Renal cortical epithelial cell (primary cell): ENCODE results near the gene SC5D. TPM values are rescaled to one million over a fixed set of nuclear protein-coding genes. Genes with fewer than 3 reads are reported as not detected.

Experiments
- DNase-seq: peaks from one replicate; pipeline ENCODE4 v3.0.0-alpha.2; 2011; ENCODE audit warnings: low read depth
- total RNA-seq: library from RNA; depleted of rRNA; stranded (reverse); fragments of >200 nt; gene quantifications from 2 replicates; pipeline ENCODE4 v1.2.3, GENCODE V29; 2014

Gene SC5D
- total RNA-seq, 1 donor from 2014 or later: 51.0 TPM

DNA sequence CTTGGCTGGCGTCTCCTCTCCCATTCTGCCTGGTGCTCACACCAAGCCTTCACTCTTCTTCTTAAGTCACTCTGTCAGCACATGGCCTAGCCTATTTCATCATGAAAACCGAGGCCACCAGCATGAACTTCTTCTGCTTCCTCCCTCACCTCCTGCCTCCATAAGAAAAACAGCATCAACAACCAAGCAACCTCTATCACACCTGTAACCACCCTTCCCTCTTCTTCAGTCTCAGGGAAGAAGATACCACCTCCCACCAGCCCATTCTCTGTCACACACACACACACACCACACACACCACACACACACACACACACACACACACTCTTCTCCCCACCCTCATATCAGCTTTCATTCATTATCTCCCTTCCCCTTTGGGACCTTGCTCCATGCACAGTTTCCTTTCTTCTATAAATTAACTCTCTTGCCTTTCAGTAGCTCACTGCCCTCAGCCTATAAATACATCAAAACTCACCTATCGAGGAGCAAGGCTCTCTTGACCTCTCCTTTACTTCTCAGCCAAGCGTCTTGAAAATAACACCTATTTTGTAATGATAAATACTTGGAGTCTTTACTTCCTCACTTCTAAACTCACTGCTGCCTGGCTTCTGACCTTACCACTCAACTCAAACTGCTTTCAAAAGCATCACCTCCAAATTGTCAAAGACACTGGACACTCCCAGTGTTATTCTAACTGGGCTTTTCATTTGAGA, 36.6 kb downstream of the SC5D start:
- no peak for DNase-seq

DNA sequence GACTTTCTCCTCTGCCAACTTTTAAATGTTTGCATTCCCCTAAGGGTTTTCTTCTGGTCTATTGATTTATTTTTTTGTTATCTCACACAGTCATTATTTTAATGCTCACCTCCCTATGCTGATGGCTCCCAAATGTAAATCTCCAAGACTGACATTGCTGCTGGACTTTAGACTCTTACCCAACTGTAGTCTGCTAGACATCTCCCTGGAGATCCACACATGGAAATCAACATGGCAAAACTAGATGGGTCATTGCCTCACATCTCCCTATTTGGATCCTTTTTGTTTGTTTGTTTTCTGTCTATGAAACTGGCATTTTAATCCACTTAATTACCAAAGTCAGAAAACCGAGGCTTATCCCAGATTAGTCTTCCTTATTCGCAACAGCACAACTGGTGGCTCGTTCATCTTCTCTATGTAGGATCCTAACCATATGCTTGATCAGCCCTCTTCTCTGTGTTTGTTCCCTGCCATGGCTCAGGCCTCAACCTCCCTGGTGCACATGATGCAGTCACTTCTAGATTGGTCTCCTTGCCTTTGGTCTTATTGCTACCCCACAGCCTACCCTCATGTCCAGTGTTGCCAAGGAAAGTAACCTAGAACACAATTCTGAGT, 37.3 kb downstream of the SC5D start:
- DNase-seq: peak; percentile 19

DNA sequence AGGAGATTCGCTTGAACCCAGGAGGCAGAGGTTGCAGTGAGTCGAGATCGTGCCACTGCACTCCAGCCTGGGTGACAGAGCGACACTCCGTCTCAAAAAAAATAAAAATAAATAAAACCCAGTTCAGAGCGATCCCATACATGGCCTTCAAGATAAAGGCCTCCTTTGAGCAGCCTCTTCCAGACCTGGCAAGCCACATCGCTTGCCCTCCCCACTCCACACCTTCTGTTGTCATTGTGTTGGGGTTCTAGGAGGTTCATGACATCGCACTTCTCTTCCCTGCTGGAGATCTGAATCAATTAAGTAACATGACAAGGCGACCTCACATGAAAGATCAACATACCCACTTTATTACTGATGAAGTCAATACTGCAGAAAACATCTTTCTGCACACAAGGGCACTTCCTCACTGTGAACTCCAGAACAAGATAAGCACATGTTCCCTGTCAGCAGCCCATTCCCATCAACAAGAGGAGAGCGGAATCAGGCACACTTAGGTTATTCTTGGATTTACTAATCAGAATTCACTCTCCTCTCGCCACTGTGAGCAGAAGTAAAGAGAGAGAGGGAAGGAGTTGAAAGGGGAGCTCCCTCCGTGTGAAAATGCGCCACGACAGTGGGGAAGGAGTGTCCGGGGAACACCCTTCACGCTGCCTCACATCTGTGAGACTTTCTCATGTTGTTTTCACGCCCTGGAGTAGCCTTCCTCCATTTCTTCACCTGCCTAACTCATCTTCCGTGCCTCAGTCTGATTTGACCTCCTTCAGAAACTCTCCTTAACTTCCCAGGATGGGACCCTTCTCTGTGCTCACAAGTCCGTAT, 38.3 kb downstream of the SC5D start:
- no peak for DNase-seq

DNA sequence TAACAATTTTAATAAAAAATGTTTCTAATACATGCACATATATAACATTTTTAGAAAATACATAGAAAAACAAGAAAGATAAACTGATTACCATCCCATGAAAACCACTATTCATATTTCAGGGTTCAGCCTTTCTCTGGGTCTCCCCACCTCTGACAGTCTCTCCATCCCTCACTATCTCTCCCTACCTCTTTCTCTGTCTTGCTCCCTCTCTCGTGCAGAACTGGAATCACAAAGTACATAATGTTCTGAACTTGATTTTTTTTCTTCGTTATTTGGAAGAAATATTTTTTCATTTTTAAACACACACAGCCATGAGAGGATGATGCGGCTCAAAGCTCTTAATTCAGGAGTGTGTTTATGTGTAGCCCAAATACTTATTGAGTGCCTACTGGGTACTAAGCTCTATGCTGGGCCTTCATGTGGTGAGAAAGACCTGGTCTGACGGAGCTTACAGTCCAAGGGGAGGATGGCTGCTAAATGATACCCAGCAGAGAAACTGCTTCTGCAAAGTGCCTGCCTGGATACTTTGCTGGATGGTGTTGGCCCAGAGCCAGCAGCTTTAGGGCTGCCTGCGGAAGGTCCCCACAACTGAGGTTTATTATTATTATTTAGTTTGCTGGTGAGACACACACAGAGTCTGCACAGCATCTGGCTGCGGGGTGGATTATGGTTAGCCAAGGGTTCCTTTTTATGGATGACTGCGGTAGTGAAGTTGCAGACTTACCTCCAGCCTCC, 42.6 kb downstream of the SC5D start:
- no peak for DNase-seq

DNA sequence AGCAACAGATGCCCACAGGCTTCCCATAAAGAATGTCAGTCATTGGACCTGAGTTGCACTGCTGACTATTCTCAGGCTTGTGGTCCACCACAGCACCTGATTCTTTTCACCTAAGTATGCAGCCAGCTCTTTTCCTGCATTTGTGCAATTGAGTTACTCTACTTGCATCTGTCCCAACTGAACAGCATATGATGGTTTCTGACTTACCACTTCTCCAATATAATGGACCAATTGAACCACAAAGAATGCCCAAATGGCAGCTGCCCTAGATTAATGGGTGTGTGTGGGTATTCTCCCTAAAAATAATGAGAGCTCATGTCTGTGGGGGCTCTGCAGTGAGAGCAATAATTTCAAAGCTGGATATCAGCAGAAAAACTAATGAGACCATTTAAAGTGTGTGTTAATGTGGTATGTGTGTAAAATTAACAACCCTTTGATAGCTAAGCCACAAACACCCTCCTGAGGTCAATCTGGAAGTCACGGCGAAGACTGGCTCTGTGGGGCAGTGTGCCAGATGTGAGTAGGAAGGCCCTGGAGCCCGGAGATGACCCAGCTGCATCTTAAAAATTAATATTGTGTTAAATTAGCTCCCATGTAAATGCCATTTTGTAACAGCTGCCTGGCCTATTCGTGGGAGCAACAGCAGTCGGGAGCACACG, 43.8 kb downstream of the SC5D start:
- no peak for DNase-seq

DNA sequence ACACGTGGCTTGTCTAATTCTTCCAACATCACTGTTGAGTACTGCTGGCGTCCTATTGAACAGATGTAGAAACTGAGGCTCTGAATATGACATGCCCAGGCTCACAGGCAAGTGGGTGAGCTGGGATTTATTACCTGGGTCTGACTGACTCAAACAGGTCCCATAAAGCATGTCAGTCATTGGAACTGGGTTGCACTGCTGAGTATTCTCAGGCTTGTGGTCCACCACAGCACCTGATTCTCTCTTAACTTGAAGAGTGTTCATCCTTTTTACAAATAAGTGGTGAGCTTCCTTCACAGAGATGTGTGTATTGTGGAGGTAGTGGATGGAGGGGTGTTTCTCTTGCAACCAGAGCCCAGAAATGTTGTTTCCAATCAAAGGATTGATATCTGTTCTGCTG, 44.5 kb downstream of the SC5D start:
- DNase-seq: no peak

DNA sequence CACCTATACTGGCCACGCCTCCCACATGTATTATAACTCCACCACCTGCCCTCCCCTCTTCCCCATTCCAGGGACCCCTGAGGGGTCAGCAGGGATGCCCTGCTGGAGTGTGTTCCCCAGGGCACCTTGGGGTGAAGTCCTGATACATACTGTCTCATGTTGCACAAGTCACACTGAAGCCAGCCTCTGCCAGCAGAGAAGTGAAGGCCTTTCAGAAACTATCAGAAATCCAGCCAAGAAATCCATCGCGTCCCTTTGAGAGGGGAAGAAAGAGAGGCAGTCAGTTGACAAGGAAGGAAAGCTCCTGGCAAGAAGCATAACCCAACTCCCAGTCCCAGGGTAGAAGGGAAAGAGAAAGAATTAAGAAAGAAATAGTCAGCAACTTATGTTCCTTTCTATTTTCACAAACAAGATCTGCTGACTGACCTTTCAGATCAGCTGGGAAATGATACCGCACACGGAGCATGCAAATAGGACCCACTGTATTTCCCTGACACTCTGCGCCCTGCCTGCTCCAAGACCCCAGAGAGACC, 45.2 kb downstream of the SC5D start:
- no peak for DNase-seq

DNA sequence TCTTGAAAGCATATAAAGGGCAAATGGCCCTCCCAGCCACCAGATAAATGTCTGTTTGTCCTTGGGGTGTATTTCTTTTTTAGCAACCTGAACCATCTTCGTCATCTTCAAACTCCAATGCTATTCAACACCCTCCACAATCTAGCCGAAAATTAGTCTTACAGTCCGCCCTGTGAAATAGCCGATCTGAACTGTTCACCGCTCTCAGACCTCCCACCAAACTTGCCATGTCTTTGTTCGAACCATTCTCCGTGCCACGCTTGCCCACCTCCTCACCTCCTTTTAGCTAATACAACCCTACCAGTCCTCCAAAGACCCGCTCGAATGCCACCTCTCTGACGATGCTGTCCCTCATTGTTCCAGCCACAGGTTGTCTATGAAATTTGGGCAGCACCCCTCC, 46.0 kb downstream of the SC5D start:
- DNase-seq: no peak

DNA sequence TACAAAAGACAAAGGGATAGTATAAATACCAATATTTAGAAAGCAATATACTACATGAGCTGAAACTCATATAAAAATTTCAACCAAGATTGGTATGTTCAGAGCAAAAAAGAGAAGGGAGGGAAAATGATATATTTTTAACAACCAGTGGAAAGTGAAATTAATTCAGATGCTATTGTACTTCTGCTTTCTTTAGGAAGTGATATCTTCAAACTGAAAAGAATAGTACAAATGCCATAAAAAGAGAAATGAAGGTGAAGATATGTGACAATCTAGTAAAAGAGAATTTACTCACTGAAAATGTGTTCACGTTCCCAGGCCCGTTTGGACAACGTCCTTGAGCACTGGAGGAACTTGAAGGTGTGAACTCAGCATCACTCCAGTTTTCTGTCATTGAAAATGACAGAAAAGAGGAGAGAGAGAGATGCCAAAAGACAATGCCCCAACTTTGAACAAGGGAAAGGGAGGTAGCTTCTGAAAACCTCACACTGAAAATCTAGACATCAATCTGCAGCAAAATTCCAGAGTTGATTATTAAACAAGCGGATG, 47.5 kb downstream of the SC5D start:
- DNase-seq: no peak

DNA sequence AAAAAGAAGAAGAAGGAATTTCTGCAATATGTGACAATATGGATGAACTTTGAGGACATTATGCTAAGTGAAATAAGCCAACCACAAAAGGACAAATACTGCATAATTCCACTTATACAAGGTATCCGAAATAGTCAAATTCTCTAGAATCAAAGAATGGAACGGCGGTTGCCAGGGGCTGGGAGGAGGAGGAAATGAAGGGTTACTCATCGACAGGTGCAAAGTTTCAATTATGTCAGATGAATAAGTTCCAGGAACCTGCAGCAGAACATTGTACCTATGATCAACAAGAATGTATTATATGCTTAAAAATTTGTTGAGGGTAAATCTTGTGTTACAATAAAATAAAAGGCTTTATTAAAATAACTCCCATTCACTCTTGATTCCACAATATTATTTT, 49.0 kb downstream of the SC5D start:
- peak; percentile 50 for DNase-seq

DNA sequence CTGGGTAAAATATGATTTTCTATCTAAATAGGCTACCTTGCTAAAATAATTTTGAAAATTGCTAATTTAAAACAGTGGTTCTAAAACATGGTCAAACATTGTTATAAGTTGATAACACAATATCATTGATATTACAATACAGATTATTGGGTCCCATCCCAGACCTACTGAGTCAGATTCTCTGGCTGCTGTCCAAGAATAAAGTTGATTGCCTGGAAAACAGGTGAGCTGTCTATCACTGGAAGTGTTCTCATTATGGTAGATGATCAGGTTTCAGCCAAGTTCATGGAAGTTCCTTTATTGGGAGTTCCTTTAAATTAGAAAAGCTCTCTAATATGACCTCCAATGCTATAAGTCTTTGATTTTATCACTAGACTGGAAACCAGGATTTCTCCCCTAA, 52.3 kb downstream of the SC5D start:
- DNase-seq: no peak

DNA sequence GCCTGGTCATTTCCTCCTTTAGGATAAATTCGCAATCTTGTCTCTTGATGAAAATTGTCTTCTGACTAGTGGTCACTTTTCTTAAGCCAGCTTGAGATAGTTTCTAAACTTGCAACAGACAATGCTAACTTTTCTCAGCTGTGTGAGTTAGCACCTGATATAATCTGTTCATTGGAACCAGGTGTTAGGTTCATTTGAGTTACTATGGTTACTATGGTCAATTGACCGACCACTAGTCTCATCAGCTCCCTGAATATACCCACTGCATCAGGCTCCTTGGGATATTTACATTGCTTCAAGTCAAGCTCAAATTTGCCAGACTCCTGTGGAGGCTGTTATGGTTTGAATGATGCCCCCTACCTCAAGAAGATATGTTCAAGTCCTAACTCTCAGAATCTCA, 54.5 kb downstream of the SC5D start:
- no peak for DNase-seq

DNA sequence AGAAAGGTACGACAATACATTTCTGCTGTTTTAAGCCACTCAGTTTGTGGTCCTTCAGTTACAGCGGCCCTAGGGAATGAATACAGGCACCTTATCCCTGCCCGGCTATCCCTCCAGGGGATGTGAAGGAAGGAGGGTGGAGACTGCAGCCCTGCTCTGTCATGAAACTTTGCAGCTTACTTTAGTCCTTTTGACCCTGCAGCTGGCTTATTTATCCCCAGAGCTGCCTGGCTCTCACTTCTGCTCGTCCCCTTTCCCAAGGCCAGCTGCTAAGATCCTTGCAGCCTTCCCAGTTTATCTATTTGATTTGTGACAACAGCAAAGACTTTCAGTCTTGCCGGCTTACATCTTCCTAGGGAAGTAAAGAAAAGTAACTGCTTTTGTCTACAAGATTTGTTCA, 55.2 kb downstream of the SC5D start:
- DNase-seq: no peak

DNA sequence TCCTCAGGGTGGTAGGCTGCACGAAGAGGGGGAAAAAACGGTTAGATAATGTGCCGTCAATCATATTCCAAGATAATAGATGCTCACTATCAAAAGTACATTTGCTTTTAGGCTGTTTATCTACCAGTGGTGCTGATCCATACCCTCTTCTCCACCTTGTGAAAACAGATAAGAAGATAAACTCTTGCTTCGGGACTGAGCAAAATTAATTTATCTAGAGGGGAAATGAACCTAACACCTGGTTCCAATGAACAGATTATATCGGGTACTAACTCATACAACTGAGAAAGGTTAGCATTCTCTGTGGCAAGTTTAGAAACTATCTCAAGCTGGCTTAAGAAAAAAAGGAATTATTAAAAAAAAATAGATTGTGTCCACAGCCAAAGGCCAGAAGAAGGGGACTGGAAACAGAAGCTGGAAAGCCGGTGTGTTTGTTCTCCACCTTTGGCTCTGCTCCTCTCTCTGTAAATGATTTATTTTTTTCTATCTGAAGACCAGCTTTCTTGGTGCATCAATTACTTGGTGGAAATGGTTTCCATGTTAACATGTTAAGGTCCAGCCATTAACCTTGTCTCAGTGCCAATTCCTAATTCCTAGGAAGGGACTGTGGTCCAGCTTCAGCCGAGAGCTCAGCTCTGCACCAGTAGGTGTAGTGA, 55.8 kb downstream of the SC5D start:
- no peak for DNase-seq

DNA sequence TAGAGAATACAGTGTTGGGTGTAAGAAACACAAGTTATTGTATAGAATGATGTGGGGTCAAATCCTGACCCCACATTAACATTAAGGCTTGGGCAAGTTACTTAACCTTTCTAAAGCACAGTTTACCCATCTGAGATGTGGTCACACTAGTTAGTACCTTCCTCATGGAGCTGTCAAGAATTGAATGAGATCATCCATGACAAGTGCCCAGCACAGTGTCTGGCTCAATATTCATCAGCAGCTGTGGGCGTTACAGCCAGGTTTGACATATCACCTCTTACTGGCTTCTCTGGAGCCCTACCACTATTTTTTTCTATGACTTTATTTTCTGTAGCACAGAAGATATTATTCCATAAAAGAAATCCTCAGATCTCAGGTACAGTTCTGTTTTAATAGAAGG, 57.2 kb downstream of the SC5D start:
- no peak for DNase-seq

DNA sequence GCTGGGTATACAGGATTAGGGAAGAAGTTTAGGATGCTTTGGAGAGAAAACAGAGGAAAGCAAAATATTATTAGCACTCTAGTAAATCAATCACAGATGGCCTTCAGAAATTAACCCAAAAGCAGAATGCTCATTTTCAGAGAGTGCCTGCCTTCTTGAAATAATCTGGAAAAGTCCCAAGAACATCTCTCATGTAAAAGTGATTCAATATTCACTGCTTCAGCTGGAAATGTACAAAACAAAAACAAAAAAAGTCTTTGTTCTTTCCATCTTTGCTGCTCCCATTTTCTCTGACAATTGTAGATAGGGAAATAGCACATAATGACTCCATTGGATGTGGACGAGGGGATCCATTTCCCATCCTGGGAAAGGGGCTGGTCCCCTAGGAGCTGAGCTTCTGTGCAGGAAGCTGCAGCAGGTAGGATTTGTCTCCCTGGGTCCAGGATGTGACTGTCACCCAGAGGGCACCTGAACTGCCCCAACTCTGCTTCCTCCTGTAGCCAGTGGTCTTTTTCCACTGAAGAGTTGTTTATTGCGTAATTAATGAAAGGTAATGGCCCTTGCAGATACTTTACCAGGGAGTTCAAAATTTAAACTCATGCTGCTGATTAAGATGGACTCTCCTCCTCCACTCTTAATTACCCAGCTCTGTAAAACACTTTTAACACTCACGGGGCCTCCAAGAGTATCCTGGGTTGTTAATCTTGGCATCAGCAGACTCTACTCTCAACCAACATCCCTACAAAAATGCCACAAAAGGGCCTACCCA, 57.9 kb downstream of the SC5D start:
- DNase-seq: no peak

DNA sequence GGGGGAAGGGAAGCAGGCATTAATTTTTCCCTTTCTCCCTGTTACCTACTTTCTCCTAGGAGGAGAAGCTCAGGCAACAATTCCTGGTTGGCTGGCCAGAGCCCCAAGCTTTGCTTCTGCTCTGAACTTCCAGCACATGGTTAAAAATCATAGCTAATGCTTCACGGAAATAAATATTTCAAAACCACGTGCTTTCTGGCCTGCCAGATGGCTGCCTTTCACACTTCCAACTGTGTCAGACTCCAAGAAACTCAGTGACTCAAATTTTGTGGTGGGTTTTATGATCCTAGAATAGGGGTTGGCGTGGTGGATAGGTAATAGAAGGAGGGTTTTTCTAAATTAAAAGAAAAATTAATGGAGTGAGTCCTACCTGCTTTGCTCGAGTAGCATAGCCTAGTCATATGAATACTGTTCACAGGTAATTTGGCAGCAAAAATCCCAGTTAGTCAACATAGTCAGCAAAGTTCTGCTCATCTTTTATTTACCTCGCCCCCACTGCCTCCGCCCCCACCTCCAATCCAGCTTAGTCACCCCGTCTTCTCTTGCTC, 58.6 kb downstream of the SC5D start:
- DNase-seq: peak; percentile 50

DNA sequence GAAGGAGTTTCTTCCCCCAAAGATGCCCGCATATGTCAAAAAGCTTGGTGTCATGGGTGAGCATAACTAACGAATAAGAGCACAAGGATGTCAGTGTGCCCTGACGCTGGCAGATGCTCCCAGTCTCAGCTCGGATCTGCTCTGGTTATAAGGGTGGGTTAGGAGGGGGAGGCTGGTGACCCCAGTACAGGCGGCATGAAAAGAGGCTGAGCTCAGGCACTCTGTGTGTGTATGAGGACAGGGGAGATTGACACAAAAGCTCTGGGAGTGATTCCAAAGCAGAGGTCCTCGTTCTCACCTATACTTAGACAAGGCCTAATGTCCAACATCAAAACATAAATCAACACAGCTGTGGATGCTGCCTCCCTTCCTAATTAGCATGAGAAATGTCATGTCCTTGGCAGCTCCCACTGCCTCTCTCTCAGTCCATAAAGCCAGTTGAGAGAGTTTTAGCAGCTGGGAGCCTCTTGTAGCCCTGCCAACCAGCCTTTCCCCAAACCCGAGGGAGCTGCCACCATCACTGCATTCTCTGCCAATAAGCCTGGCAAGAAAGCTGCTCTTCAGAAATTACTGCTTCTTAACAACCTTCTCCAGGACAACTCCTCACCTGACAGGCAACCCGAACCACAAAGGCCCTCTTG, 59.8 kb downstream of the SC5D start:
- no peak for DNase-seq

DNA sequence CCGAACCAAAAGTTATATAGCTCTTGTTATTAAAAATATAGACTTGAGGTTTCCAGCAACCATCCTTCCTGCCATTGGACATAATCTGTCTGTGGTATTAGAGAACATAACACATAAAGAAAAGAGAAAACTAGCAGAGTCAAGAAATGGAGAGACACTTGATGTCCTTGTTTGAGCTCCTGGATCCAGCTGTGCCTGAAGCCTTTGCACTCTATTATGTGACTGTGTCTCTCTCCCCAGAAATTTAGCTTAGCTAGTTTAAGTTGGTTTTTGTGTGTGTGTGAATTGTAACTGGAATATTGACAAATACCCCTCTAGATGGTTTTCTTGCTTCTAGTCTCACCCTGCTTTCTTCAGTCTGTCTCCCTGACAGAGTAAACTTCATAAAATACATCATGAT, 61.6 kb downstream of the SC5D start:
- no peak for DNase-seq
